GM12875 (cell line): ENCODE results near the gene DRD2.

ENCODE experiments used
- H3K4me3 ChIP-seq: one replicate; pipeline ENCODE4 v1.5.1; 2011; ENCODE audit warnings: low read depth, low read length, control low read depth
- CTCF ChIP-seq: IDR thresholded peaks from 2 replicates; pipeline ENCODE4 v1.5.1; 2011; ENCODE audit warnings: low read depth, mild to moderate bottlenecking, control low read depth, inconsistent platforms, low read length, moderate library complexity, borderline replicate concordance; ENCODE audit not compliant: insufficient read depth

Gene DRD2

GRCh38 chr11:113375402-113375801, 99.8 kb downstream of the DRD2 start:
- TF ChIP-seq CTCF = no peak
- H3K4me3 ChIP-seq = no peak overlapping the region

GRCh38 chr11:113373981-113374560, 101.1 kb downstream of the DRD2 start:
- TF ChIP-seq CTCF = no peak
- H3K4me3 ChIP-seq = no peak overlapping the region

- no peak for TF ChIP-seq CTCF
- H3K4me3 ChIP-seq = no peak overlapping the region
These were observed 101.9 kb downstream of the DRD2 start for GRCh38 chr11:113373306-113373705.

GRCh38 chr11:113372309-113372708, 102.9 kb downstream of the DRD2 start:
- peak; percentile 9; the same call in 1 of the 2 replicates for TF ChIP-seq CTCF
- H3K4me3 ChIP-seq = no peak overlapping the region

GRCh38 chr11:113370634-113371033, 104.6 kb downstream of the DRD2 start:
- no peak for TF ChIP-seq CTCF
- no peak overlapping the region for H3K4me3 ChIP-seq

GRCh38 chr11:113369411-113369810, 105.8 kb downstream of the DRD2 start:
- no peak overlapping the region for H3K4me3 ChIP-seq
- TF ChIP-seq CTCF = no peak

GRCh38 chr11:113365895-113366294, 109.3 kb downstream of the DRD2 start:
- H3K4me3 ChIP-seq = no peak overlapping the region
- TF ChIP-seq CTCF = no peak
